ENCODE data around the gene MACO1. TPM values are rescaled to one million over a fixed set of nuclear protein-coding genes. Genes with fewer than 3 reads are reported as not detected.

MACO1 gene, protein sequence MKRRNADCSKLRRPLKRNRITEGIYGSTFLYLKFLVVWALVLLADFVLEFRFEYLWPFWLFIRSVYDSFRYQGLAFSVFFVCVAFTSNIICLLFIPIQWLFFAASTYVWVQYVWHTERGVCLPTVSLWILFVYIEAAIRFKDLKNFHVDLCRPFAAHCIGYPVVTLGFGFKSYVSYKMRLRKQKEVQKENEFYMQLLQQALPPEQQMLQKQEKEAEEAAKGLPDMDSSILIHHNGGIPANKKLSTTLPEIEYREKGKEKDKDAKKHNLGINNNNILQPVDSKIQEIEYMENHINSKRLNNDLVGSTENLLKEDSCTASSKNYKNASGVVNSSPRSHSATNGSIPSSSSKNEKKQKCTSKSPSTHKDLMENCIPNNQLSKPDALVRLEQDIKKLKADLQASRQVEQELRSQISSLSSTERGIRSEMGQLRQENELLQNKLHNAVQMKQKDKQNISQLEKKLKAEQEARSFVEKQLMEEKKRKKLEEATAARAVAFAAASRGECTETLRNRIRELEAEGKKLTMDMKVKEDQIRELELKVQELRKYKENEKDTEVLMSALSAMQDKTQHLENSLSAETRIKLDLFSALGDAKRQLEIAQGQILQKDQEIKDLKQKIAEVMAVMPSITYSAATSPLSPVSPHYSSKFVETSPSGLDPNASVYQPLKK
- 8.3 and 11.9 TPM in 2 replicates for polyA plus RNA-seq

DNA sequence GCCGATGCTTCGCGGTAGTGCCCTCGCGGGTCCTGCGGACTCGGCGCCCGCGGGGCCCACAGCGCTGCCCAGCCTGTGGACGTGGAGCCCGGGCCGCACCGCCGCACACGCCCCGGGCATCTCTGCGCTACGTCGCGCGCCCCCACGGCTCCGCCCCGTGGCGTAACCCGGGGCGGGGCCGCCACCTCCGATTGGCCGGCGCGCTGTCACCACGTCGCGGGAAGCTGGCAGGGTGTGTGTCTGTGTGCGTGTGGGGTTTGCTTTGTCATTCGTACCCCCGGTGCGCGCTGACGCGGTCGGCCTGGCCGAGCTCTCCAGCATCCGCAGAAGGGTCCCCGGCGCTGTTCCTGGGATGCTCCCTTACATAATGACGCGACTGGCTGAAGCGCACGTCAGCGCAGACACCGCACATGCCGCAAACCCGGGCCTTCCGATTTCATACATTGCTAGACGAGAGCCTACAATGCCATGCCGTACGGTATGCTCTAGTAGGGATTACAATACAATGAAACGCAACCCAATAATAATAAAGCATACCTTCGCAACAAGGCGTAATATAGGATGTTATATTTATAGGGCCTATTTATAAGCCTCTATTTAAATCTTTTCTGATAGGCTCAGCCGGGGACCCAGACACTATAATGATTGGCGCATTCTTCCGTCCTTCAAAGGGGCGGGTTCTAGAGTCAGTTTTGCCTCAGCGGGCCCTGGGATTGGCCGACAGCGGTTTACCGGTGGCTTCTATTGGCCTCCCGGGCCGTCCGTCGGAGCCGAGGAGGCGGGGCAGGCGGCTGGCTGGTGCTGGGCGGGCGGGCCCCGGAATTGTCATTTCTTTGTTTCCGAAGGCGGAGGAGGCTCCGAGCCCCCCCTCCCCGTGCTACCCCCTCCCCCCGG, at the start of gene MACO1:
TSS of gene MACO1 (plus strand) at position 825 of the 894 bp plus-strand sequence. CDS start 202 bp downstream, outside the sequence.

DNA sequence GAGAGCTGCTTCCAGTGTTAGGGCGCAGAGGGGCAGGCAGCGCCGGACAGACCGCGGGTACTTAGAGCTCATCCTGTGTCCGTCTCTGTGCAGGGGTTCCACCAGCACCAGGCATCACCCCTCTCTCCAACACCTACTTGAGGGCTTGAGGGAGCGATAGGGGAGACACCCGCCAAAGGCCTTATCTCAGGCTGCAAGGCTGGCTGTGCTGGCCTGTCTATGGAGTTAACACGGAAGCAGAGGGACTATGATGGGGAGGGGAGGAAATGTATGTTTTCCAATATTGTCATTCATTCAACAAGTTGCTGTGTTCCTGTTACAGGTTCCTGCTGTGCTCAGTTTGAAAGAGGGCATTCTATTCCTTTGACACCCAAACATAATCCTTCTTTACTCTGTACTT, 10.0 kb upstream of the MACO1 start, which contains the start of gene RHCE:
TSS of gene RHCE (minus strand) at position 111 of the 400 bp plus-strand sequence. CDS start at position 72, 39 bp downstream.

DNA sequence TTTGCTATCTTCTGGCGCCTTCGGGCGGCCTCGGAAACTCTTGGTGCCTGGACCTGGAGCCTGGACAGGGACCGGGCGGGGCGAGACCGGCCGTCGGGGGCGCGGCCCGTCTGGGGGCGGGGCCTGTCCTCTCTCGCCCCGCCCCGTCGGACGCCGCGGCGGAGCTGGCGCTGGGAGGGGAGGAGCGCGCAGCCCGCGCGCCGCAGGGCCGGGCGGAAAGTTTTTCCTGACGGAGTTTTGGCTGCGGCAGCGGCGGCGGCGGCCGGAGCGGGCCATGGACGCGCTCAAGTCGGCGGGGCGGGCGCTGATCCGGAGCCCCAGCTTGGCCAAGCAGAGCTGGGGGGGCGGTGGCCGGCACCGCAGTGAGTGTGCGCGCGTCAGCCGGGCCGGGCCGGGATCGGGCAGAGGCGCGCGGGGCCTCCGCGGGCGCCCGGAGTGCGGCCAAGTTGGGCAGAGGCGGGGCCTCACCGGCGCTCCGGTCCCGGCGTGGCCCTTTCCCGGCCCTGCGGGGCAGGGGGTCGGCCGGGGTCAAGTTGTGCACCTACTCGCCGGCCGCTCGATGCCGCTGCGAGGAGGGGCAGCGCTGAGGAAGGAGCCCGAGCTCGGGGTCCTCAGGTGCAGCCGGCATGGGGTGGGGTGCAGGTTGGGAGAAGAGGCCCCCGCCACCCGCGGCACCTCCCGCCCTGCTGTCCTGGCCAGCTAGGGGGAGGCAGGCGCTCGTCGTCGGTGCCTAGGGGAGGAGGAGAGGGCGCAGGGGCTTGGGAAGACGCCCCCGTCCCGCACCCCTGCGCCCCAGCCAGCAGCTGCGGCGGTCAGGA, 112.9 kb downstream of the MACO1 start, which contains the start of gene LDLRAP1:
TSS of gene LDLRAP1 (plus strand) at position 182 of the 818 bp plus-strand sequence. CDS start at position 275, 93 bp downstream.

Other genes starting within 250 kb of the MACO1 start
- gene SYF2, start 198.4 kb upstream of the MACO1 start, polyA plus RNA-seq, result 56.6 and 64.8 TPM in 2 replicates
- gene RSRP1, start 183.4 kb upstream of the MACO1 start, polyA plus RNA-seq, result 65.5 and 77.5 TPM in 2 replicates
- gene RHD, start 158.4 kb upstream of the MACO1 start, polyA plus RNA-seq, result 0.74 TPM in 1 of 2 replicates, not detected in the other
- gene TMEM50A, start 92.6 kb upstream of the MACO1 start, polyA plus RNA-seq, result 83.5 and 104 TPM in 2 replicates
- gene RHCE, start 10.1 kb upstream of the MACO1 start, polyA plus RNA-seq, result 1.6 and 2.1 TPM in 2 replicates
- 0.16 and 0.36 TPM in 2 replicates for gene LDLRAP1, start 112.7 kb downstream of the MACO1 start, polyA plus RNA-seq
- 3.5 TPM in 1 of 2 replicates, not detected in the other for gene MAN1C1, start 185.9 kb downstream of the MACO1 start, polyA plus RNA-seq

All from Purkinje cell (primary cell).